ENCODE data around the gene DNAL4.
"Not testable (repeated sequence)": the region's sequence is repeated elsewhere in the genome, so short reads cannot be mapped to it uniquely, and the experiment has no call there.

Gene DNAL4

DNA sequence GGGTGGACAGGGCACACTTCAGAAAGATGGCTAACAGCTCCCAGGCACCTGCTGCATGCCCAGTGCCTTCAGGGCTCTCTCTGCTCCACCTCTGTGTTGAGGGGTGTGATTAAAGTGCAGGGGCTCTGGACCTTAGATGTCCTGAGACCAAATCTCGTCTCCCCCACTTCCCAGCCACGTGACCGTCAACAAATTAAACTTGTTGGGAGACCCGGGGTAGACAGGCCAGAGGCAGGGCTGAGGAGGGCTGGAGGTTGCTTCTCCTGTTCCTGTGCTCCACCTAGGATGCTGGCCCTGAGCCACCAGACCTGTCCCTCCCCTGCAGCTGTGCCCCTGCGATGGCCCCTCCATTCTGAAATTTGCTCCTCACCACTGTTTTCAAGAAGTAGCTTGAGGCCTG is 32.9 kb upstream of the DNAL4 start:
- no peak for DNase-seq

DNA sequence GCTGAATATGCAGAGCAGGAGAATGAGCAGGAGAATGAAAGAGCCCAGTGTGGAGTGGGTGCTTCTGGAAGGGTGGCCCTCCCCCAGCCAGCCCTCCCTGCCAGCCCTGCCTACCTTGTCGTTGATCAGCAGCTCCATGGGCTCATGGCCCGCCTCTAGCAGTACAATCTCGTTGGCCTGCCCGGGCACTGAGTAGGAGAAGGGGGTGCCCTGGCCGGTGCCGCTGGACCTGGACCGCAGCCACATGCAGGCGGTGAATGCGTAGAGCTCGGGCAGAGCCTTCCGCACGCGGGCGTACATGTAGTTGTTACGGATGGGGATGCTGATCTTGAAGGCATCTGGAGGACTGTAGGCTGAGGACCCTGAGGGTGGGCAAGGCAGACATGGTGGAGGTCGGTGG is 32.4 kb upstream of the DNAL4 start:
- DNase-seq = no peak

DNA sequence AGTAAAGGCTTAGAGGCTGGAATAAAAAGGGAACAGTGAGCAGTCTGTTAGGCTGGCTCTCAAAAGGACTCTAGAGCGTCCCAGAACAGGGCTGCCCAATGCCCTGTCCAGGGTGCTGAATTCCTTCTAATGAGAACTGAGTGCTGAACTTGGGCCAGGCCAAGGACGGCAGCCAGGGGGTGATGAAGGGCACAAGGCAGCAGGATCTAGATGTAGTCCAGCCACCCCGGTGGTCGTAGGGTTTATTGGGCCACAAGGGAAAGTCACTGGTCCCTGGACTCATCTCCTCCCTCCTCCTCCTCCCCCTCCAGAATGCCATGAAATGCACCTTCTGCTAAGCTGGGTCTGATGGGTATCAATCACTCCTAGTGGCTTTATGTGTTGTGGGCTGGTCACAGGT is 30.6 kb upstream of the DNAL4 start:
- DNase-seq = peak; percentile 27

DNA sequence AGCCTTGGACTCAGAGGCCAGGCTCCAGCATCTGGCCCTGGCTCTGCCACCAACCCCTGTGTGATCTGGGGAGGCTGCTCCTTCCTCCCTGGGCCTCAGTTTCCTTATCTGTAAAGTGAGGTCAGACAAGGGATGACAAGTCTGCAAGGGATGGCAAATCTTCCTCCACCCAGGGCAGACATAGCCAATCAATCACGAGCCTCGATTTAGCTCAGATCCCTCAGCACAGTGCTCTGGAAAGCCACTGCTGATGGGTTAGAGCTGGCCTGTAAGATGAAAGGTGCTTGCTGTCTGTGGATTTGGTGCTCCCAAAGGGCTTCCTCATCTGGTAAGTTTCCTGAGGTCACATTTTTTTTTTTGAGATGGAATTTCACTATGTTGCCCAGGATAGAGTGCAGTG is 29.7 kb upstream of the DNAL4 start:
- DNase-seq = no peak

GRCh38 chr22:38823076-38823475 is 29.1 kb upstream of the DNAL4 start:
- no peak for DNase-seq

DNA sequence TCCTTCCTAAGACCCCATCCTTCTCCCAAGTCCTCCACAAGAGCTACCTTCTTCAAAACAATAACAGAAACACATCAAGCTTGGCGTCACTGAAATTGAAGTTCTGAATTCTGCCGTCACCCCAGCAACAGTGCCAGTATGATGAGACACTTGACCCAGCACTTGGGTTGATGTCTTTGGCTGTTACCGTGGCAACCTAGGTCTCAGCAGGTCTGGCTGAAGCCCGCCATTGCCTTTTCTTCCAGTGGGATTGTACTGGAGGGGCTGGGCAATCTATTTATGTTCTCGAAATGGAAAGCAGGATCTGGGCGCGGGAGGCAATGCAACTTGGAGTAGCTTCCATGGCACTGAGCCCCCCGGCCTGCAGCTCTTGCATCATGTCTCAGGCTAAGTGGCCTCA is 26.1 kb upstream of the DNAL4 start:
- no peak for DNase-seq

DNA sequence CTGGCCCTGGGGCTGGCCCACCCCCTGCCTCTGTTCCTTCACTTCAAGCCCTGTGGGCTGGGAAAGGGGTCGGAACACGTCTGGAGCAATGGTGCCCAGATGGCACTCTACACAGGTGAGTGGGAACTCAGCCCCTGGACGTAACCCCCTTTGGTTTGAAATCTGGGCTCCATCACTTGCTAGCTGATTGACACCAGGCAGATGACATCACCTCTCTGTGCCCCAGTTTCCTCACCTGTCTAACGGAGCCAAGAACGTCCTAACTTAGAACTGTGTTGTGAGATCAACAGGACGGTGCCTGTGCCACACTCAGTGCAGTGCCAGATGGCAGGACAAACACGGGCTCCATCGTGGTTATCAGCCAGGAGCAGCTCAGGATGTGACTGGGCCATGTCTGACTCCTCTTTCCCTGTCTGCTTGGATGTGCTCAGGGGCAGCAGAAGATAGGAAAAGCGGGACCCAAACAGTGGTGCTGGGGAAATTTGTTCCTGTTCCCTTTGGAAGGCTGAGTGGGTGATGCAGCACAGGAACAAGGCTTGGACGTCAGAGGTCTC is 25.5 kb upstream of the DNAL4 start:
- no peak for DNase-seq

- DNase-seq = no peak
These were observed 23.3 kb upstream of the DNAL4 start for GRCh38 chr22:38817196-38817595.

- no peak for DNase-seq
These were observed 21.9 kb upstream of the DNAL4 start for GRCh38 chr22:38815842-38816241.

DNA sequence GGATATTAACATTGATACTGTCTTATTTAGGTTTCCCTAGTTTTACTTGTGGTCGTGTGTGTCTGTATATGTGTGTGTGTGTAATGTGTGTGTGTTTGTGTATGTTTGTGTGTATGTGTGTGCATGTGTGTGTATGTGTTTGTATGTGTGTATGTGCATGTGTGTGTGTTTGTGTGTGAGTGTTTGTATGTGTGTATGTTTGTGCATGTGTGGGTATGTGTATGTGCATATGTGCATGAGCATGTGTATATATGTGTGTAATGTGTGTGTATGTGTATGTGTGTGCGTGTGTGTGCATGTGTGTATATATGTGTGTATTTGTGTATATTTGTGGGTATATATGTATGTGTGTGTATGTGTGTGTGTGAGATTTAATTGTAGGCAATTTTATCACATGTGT is 17.3 kb upstream of the DNAL4 start:
- DNase-seq = no peak

DNA sequence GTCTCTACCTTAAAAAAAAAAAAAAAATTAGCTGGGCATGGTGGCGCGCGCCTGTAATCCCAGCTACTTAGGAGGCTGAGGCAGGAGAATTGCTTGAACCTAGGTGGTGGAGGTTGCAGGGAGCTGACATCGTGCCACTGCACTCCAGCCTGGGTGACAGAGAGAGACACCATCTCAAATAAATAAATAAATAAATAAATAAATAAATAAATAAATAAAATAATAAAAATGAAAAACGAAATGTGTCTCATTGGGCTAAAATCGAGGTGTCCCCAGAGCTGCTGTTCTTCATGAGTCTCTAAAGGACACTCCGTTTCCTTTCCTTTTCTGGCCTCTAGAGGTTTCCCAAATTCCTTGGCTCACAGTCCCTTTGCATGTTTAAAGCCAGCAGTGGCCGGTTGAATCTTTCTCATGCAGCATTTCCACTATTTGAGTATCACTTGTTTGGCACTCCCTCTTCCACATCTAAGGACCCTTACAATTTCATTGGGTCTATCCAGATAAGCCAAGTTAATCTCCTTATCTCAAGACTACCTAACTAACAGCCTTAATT is 11.2 kb upstream of the DNAL4 start:
- DNase-seq = not testable (repeated sequence)

DNA sequence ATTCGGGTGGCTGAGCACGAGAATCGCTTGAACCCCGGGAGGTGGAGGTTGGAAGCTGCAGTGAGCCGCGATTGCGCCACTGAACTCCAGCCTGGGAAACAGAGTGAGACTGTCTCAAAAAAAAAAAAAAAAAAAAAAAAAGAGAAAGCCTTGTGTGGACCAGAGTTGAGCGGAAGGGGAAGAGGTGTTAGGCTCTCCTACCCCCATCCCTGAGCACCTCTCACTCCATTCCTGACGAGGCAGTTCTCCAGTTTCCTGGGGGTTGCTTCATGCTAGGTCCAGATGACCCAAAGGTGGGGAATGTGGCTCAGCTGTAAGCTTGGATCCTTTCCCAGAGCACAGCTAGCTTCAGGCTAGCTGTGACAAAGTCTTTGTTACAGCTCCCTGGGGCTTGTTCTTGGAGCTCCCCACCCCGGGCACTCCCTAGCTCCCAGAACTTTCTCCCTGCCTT is 8.8 kb upstream of the DNAL4 start:
- DNase-seq = no peak

DNA sequence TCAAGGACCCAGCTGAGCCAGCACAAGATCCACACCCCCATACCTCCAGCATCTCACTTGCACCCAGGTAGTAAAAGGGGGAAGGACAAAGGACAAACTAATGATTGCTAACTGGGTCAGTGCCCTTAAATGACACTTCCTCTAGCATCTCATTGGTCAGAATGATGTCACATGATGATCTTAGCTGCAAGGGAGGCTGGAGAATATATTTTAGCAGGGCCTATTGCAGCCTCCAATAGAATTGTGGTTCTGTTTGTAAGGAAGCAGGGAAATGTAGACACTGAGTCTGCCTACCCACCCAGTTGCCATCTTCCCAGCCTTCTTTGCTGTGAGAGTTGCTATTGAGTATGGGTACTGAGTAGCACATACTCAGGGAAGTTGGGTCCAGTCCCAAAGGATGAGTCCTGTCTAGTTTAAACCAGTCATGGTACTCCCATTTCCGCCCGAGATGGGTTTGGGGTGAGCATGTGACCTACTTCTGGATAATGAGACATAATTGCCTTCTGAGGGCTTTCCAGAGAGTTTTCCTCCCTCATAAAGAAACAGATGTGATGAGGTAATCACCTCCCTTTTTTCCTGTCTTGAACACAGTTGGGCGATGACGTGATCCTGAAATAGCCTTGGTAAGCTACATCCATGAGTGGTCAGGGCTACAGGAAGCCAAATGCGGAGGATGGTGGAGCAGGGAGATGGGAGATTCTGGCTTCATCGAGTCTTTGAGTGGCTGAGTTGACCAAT is 5.5 kb upstream of the DNAL4 start:
- DNase-seq = no peak

- DNase-seq = no peak
These were observed 4.6 kb upstream of the DNAL4 start for GRCh38 chr22:38798496-38798895.

DNA sequence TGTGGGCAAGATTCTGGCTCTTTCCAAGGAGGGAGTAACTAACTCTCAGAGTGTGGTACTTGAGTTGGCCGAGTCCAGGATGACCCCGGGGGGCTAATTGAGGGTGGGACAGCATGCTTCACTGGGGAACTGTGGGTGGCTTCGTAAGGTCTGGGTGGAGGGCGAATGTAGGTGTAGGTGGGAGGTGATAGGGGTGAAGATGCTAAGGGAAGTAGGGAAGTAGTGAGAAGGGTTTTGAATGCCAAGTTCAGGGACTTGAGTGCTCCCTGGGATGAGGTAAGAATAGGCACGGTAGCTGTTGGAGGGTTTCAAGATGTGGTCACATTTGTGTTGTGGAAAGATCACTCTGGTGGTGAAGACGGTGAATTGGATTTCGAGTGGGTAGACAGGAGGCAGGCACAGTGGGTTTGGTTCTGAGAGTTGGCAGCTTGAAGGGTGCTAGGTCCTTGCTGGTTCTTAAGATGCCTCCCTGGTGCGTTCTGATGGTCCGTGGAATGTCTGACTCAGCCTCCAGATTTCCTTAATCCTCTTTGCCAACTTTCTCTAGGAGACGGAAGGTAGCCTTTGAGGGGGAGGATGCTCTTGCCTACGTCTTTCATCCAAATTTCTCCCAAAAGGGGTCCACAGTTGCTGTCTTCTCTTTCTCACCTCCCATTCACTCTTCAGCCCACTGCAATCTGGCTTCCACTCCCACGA is 2.5 kb upstream of the DNAL4 start:
- DNase-seq = no peak

DNA sequence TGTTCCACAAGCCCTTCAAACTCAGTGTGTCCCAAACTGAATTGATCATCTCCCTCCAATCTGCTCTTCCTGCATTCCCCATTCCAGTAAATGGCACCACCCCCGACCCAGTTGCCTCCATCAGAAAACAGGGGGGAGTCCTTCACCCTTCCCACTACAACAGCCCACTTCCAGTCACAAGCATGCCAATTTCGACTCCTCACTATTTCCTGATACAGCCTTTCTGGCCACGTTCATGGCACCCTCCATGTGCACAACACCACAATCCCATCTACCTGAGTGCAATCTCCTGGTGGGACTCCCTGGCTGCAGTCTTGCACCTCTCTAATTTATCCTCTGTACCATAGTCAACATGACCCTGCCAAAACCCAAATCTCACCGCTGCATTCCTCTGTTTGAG is 1.6 kb upstream of the DNAL4 start:
- DNase-seq = no peak

GRCh38 chr22:38793317-38793716 is 626 bp downstream of the DNAL4 start:
- no peak for DNase-seq

- no peak for DNase-seq
These were observed 1.1 kb downstream of the DNAL4 start for GRCh38 chr22:38792833-38793232.

DNA sequence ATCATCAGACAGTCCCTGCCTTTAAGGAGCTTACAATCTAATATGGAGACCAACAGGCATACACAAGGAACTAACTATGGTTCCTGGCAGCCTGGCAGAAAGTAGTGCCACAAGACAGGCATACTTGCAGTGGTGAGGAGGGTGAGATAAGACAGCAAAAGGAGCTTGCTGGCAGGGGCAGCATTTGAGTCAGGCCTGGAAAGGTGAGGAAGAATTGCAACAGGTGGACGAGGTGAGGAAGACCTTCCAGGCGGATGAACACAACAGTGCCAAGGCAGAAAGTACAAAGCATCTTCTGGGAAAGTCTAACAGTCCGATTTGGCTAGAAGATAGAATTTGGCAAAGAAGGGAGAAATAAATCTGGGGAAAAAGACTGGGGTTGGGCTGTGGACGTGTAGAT is 4.3 kb downstream of the DNAL4 start:
- no peak for DNase-seq

GRCh38 chr22:38788846-38789245 is 5.1 kb downstream of the DNAL4 start:
- no peak for DNase-seq

DNA sequence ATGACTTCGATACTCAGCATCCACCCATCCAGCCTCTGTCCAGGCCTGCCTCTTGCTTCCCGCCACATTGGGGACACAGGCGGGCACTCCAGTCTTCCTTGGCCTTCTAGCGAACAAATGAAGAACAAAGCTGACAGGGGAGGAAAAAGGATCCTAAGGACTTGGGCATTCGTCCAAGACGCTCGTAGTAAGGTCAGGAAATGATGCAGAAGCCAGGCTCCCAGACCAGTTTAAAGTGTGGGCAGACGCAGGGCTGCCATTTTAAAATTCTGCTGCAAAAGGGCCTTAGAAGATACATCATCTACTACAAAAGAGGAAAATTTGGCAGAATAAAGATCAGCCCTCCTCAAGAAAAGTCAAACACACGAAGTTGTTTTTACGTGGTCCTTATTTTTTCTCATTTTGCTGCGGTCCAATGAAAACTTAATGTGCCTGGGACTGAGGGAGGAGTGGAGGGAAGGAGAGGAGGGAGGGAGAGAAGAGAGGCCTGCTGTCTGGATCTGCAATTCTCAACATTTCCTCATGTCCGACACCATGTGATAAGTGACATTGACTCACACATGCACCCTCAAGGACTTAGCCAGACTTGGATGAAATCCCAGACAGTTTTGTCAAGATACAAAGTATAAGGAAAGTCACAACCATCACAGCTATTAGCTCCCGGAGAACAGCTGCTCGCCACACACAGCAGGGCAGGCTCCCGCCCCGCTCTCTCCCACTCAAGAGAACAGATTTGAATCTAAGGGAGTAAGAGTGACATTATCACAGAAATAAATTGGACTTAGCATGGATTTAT is 5.7 kb downstream of the DNAL4 start:
- no peak for DNase-seq

- no peak for DNase-seq
These were observed 7.3 kb downstream of the DNAL4 start for GRCh38 chr22:38786631-38787030.

GRCh38 chr22:38784856-38785255 is 9.1 kb downstream of the DNAL4 start:
- no peak for DNase-seq

Data from stimulated activated CD4-positive, alpha-beta T cell treated with anti-CD3 and anti-CD28 coated beads, Interleukin-12 subunit alpha, Interleukin-12 subunit beta, amount 100 ng/mL, for 4 hours (primary cell).